GM21526 (cell line): ENCODE results near the gene CACNA2D1.

ENCODE experiments used
- ATAC-seq: cut with Tn5 transposase; IDR thresholded peaks from one replicate; pipeline ENCODE4 v1.9.1; 2021; ENCODE audit warnings: moderate library complexity; ENCODE audit not compliant: unreplicated experiment, low FRiP score

CACNA2D1 gene

DNA sequence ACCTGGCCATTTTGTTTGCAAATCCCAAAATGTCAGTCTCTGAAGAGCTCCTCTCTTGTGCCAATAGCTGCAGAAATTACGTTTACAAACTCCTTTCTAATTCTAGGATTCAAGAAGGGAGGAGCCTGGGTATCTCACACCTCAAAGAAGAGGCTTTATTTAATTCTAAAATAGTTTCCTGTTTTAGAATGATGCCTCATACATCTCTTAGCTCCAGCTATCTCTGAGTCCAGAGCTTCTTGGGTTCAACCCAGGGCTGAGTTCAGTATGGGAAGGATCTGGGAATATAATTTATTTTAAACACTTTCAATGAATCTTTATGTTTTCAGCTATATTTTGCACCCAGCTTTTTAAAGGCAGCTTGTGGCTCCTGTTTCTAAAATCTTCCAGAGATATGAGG, 150.1 kb downstream of the CACNA2D1 start:
- ATAC-seq, result no peak

DNA sequence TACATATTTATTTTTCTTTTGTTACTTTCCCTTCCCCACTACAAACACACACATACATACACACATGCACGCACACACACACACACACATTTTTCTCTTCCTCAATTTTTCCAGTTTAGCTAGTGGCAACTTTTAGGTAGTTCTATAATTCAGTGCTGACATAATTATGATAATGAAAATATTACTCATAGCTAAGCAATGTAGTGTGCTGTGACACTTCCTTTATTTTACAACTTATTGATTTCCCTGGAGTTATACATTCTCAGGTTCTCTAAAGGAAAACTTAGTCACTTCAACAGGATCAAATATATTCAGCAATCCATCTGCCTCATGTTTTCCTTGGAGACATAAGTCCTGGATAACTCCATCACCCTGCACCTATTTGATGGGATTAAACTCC, 151.6 kb downstream of the CACNA2D1 start:
- ATAC-seq, result no peak

DNA sequence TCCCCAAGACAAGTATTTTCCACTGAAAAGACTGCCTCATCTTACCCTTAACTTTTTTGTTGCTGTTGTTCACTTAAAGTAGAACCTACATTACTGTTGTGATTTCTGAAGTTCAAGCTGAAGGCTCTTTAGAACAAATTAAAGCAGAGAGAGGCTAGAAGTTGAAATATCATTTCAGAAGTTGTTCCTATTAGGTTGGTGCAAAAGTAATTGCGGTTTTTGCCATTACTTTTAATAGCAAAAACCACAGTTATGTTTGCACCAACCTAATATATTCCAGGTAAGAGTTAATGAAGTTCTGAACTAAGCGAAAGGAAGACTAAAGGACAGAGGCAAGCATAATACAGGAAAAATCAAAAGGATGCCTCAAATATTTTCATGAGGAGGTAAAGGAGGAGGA, 153.7 kb downstream of the CACNA2D1 start:
- no peak for ATAC-seq

DNA sequence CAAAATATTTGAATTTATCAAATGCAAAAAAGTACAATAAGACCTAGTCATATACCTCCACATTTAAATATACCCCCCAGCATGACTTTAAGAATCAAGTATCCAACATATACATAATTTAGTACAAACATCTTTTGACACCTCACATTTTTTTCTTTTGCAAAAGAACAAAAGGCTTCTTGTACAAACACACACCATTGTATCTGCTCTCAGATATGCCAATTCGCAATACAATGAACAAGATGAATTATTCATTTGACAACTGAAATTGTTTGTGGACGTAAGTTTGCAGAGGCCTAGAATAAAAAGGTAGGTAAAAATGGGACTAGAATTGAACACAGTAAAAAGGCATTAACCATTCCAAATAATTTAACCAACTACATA, 154.4 kb downstream of the CACNA2D1 start:
- no peak for ATAC-seq

DNA sequence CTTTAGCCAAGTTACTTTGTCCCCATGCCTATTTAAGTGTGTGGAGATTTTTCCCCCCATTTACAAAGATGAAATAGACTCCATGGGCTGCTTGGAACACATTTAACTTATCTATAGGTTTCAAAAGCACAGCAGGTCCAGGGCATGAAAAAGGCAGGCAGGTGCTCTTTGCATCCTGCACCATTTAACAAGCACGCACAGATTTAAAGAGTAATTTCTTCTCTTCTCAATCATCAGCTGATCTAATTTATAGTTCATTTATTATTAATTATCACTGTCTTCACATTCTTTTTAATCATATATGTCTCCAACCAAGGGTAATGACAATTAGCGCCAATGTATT, 156.8 kb downstream of the CACNA2D1 start:
- ATAC-seq, result no peak

DNA sequence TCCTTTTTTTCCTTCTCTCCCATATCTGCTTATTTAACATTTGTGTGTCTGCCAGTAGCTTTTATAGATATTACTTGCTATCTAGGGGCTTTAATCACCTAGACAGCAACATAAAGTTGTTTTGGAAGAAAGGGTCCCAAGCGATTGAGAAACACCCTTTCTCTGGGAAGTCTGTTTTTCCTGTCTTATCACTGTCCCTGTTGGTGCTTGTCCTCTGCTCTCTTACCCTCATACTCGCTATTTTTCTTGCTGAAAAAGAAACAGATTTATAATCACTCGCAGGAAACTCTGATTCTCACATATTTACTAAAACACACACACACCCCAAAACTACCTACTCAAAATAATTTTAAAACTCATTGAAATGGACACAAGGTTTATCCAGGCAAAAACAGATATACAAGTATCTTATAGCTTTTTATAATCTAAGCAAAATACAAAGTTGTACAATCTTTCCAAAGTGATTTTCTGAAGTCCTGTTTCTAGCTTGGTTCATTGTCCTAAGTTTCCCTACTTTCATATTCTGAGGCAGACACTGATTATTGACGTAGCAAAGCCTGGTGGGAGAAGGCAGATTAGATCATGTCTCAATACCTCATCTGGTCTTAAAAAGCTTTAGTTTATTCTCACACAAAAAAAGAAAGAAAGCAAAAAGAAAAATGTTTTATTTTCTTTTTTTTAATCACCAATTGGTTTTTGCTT, 157.3 kb downstream of the CACNA2D1 start:
- ATAC-seq, result no peak

DNA sequence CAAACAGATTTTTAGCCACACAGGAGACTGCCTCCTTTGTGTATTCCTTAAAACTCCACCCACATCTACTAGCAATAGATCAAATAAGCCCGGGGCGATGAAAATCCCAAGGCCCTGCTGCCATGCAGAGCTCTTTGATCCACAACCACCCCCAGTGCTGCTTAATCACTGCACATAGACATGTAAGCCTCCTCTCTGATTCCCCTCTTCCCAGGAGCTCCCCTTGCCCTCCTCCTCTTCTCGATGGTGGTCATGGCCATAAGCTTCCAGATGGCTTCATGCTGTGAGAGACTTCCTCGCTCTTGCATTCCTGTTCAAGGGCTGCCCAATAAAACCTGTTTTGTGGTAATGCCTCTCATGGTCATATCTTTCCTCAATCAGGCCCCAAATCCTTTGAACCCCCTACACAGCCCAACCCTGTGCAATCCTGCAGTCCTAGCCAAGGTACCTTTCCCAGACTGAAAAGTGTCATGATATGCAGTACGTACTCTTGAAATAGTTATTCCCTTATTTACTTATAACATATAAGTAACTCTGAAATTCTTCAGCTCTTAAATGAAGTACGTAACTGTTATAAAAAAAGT, 158.5 kb downstream of the CACNA2D1 start:
- no peak for ATAC-seq

DNA sequence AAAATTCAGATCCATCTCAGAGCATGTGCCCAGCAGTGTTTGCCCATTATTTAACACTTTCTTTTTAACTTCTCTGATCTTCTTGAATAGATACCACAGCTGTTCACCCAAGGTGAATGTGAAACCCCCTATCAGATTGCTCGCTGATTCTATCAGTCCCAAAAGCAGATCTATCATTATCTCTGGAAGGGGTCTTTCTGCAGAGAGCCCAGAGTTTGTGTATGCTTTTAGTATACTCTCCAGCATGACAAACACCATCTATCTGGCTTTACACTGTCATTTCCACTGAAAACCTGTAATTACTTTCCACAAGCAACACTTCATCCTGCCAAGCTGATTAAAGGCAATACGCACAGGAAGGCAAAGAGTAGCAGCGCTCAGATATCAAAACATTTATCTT, 168.2 kb downstream of the CACNA2D1 start:
- no peak for ATAC-seq

DNA sequence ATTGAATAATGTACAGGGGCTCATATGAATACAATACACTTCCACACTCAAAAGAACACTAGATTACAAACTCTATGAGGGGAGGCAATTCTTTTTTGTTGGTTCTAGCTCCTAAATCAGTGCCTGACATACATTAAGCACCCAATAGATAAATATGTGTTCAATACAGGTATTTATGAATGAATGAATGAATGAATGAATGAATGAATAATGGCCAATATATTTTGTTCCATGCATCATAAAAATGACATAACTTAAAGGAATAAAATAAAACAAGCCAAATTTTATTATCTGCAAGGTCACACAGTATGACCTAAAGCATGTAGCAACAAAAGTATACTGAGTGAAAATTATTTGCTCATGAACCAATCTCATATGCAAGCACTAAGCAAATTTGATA, 168.9 kb downstream of the CACNA2D1 start:
- ATAC-seq, result no peak

DNA sequence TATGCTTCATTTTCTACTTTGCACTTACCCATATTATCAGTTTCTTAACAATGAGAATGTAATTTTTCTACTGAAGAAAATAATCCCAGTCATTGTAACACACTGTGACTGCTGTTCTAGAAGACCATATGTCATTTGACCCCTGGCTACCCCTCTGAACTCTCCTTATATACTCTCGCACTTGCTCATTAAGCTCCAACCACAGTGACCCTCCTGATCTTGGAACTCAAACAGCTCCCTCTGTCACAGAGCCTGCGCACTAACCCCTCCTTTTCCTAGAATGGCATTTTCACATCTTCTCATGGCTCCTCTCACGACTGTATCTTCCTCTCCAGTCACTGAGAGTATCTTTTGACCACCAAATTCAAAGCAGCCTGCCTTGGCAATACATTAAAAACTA, 169.7 kb downstream of the CACNA2D1 start:
- no peak for ATAC-seq

DNA sequence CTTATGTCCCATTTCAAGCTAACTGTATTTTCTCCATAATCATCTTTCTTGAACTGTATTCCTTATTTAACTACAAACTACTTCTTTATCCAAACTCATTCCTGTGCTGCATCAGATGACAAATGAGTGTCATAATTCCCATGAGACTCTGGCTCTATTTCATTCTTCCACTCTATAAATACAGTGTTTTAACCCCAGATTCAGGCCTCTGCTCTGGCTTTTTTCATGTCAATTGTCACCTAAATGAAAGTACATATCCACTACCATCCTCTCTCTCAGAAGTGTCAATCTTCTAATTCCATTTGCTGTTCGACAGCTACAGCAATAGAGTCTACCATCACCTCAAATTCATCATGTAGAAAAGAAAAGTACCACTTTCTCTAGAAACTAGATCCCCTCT, 172.7 kb downstream of the CACNA2D1 start:
- no peak for ATAC-seq

DNA sequence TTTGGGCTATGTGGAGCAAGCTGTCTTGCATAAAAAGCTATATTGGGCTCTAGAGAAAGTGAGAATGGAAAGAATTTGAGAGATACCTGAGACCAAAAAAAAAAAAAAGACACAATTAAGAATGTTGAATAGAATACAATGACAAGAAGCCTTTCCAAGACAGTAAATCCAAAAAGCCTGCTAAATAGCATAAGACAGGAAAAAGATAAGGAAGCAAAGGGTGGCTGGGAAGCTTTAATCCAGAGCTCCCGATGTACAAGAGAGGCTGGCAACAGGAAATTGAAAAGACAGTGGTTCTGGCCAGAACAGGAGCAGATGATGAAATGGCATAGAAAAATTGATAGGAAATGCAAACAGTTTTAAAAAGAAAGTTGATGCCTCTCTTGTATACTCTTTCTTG, 174.9 kb downstream of the CACNA2D1 start:
- no peak for ATAC-seq

DNA sequence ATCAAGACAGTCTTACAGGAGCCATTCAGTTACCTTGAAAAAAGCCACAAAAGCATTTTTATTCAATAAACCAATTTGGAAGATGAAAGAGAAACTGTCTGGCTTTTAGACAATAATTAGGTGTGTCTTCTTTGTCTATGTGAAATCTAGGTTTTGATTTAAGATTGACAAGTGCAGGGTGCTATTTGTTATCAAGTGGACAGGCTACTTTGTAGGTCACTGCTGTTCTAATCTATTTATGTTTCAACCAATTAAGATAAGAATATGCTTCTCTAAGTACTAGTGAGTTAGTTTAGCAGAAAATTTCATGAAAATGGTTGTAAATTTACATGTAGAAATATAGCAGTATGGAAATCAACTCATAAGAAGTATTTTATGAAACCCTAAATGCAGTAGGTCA, 177.5 kb downstream of the CACNA2D1 start:
- ATAC-seq, result no peak

DNA sequence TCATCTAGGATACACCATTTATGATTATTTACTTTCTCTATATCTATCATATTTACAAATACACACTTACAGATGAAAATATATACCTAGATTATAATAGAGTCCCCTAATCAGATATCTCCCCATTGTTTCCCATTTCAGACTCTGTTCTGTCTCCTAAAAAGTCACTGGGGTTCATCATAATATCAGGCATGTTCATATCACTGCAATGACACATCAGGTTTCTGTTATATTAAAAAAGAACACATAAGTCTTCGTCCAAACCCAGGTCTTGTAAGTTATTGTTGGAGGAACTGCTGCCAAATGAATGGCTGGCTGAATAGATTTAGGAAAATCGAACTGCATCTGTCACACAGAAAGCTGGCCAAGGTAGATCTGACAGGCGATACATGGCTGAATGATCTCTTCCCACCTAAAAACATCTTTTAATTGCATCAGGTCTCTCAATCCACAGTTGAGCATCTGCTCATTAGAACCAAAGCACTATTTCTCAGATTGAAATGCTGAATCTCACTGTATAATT, 178.7 kb downstream of the CACNA2D1 start:
- no peak for ATAC-seq

DNA sequence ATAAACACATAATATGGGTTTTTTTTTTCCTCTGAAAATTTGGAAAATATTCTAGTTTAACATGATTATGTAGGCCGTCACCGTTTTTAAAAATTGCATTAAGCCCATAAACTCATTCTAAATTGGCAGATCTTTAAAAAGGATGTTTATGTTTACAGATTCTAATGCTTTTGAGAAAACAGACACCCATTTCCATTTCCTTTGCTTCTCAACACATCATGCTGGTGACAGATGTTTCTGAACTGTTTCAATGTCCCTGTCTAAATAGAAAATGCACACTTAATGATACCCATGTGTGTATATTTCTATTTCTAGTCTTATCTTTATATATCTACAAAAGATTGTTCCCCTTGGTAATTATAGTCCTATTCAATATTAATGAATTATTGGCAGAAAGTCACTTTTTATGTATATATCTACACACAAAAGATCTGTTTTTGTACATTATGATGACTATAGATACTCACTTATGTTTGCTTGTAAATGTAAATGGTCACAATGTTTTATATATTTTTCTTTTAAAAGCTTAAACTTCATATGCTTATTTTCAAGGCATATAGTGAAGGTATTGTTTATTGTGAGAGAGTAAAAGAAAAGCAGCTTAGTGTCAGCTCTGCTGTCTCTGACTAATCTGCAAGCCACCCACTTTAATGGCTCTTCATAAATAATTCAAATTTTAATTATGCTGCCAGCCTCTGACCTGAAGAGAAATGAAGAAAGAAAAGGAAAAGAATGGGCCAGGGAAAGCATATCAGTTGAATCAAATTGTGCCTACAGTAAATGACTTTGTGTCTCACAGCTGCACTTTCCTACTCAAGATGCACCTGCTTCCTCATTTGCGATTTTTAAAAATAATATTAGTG, 179.4 kb downstream of the CACNA2D1 start:
- no peak for ATAC-seq

DNA sequence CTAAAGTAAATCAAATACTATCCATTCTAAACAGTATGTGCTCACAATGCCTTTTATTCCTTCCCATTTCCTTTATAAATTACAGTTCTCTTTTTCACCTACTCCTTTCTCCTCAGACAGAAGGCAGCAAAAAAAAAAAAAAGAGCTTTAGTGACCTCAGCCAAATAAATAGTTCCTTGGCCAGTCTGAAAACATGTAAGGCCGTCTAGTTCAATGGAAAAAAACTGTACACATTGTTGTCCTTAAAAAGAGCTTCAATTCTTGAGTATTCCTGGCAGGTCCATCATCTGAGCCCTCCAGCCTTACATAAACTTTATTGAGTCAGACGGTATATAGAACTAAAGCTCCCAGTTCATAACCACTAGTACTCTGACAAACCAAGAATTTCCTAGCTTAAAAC, 185.4 kb downstream of the CACNA2D1 start:
- no peak for ATAC-seq

DNA sequence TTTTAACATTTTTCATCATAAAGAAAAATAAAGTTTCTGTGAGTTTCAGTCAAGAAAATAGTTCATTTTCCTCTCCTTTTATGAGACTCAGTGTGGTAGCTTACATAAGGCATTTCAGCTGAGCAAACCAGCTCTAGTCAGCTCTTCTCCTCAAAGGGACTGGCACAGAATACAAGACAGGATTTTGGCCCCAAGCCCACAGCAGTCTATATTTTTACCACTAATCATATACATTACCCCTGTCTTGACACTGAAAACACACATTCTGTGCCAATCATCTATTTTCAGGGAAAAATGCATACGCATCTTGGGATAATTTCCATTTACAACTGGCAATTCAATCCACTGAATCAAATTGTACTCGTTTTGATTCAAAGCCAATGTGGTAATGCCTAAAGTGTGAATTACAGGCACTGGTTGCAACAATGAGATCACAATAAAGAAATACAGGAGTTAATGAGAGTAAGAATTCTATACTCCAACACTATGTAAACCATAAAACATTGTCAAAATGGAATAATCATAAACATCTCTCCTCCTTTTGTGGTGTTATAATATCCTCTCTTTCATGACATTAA, 186.4 kb downstream of the CACNA2D1 start:
- ATAC-seq, result no peak

DNA sequence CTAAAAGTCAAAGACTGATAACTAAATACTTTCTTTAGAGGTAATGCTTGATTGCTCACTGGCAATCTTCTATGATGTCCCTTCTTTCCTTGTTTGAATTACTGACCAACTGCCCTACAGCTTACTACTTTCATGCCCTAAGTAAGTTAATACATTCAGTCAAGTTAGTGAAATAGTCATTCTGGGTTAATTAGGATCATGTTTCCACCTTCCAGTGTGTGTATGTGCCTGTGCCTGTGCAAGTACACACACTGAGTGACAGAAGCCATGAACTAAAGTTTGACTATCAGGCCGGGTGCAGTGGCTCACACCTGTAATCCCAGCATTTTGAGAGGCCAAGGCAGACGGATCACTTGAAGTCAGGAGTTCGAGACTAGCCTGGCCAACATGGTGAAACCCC, 187.9 kb downstream of the CACNA2D1 start:
- no peak for ATAC-seq

DNA sequence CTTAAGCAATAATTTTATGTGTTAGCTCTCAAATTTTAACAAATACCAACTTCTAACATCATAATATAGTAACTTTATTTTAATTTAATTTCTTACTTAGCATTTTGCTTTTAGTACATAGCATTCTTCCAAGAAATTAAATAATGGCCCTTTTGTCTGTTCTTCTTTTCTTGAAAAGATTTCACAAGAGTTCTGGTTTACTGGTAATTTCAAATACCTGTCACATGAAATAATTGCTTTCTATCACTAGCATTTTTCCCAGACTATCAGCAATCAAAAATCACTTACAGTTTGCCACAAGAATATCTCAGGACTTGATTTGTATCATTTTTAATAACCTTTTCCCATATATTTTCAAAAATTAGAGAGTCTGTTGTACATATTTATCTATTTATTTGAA, 193.0 kb downstream of the CACNA2D1 start:
- ATAC-seq, result no peak

DNA sequence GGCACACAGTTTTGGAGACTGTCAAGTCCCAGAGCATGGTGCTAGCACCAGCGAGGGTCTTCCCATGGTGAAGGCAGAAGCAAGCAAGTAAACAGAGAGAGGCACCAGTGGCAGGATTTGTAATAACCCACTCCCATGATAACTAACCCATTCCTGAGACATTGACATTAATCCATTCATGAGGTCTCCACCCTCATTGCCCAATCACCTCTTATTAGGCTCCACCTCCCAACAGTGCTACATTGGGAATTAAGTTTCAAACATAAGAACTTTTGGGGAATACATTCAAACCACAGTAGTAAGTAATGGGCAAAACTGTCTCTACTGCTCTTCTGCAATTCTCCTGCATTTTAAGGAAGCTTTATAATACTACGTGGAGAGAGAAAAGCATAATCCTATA, 193.6 kb downstream of the CACNA2D1 start:
- no peak for ATAC-seq

DNA sequence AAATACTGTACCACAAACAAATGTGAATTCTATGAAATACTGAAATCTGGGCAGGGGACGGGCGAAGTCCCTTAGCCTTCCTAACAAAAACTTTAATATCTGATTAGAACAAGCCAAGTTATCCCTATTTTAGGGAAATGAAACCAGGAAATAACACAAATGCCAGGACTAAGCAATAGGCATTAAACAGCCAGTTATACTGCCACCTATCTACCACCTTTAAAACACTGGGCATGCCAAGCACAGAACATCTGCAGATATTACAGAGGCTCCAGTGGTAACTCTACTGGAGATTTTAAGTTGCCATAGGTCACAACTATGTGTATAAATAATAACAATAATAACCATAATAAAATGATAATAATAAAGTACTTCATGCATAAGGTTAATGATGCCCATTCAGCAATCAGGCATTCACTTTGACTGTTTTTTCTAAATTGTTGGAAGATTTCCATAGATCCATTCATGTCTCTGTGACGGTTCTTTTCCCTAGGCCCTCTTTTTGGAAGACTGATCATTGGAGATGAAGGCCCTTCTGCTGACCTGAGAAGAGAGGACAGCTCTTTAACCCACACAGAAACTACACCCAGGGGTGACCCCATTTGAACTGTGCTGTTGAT, 195.7 kb downstream of the CACNA2D1 start:
- ATAC-seq, result no peak
